Stromal cell of bone marrow (primary cell): Measurements from ENCODE around the gene RHBDD1.

Experiments
- DNase-seq: peaks from one replicate; pipeline ENCODE4 v3.0.0-alpha.2; 2012; ENCODE audit warnings: low read depth

Gene RHBDD1, protein sequence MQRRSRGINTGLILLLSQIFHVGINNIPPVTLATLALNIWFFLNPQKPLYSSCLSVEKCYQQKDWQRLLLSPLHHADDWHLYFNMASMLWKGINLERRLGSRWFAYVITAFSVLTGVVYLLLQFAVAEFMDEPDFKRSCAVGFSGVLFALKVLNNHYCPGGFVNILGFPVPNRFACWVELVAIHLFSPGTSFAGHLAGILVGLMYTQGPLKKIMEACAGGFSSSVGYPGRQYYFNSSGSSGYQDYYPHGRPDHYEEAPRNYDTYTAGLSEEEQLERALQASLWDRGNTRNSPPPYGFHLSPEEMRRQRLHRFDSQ

GRCh38 chr2:226835796-226836547, at the start of gene RHBDD1:
Gene RHBDD1, plus strand, starts transcription at chr2:226836054. Its CDS starts 28,640 bp downstream, at chr2:226864694.
- peak; percentile 88 for DNase-seq

GRCh38 chr2:226788064-226788463, 47.8 kb upstream of the RHBDD1 start:
- no peak for DNase-seq

DNA sequence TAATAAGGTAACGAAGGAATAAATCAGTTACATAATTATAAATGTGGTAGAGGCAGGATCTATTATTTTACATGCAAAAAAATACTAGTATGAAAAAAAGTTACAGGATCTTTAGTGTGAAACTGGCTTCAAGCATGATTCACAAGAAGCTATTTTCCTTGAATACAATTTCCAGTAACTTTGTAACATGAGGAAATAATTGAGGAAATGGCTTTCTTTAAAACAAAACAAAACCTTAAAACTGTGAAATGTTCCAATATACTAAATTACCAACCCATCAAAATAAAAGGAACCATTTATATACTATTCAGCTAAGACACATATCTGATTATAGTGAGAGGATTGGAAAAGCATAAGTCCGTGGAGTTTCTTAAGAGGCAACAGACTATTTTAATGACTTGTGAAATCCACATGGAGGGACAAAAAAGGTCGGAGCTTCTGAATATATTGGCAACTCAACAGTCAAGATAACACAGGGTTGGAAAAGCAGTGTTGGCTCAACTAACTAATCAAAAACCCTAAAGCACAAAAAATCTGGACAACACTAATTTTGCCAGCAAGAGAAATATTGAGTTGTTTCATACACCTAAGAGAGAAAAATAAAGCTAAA, 46.9 kb upstream of the RHBDD1 start:
- no peak for DNase-seq

DNA sequence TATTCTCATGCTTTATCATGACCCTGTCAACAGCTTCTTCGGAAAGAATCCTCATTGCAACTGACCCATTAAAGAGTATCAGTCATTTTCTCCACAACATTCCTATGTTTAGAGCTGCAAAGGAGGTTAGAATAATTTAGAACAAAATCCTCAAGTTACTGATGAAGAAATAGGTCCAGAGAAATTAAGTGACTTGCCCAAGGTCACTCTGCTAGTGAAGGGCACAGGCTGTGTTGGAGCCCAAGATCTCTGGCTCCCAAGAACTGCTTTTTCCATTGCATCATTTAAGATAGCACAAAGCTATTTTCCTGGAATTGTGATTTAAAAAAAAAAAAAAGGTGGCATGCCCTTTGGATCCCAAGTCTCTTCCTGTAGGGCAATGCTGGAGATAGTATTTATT, 45.8 kb upstream of the RHBDD1 start:
- no peak for DNase-seq

GRCh38 chr2:226790431-226790830, 45.4 kb upstream of the RHBDD1 start:
- no peak for DNase-seq

DNA sequence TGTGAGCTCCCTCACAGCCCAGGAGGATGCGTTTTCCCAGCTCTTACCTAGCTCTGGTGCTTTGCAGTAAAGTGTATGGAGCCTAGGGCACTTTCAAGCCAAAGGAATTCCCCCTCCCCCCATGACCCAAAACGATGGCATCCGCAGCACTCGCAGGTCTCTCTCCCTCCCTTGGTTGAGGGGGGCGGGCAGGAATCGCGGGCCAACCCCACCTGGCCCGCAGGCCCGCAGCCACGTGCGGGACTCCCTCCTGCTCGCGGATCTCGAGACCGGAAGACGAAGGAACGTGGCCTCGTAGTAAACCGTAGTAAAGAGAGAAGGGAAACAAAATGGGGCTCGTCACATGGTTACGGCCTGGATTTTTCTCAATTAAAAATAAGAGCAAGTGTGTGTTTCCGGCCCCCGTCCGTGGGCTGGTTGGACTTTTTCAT, 44.8 kb upstream of the RHBDD1 start:
- peak; percentile 46 for DNase-seq

GRCh38 chr2:226791487-226792081, 44.3 kb upstream of the RHBDD1 start:
- DNase-seq = peak; percentile 72

DNA sequence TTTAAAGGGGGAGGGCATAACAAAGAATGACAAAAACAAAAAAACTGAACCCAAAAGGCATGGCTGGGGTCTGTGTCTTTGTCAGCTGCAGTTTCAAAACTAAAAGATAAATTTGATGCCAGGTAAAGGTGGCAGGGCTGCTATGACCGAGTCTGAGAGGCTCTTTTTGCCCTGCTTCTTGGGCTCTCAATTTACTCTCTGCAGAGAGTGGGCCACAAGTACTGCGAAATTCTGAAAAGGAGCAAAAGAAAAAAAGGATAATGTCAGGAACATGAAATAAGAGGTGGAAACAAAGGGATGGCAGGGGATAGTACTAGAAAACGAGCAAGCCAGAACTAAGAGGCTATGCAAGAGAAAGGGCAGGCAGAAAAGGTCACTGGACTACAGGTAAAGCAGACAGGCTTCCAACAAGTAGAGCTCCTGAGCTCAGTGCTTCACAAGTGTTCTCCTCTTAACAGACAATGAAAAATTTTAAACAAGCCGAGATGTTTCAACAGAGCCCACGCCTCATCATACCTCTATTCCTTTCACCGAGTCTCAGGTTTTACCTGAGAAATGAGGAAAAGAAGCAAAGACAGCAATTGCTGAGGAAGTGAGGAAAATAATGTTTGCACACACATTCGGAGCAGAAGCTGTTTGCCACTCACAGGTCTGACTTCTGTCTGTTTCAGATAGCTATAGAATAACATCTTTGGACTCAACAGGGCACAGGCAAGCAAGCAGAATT, 43.5 kb upstream of the RHBDD1 start:
- no peak for DNase-seq

DNA sequence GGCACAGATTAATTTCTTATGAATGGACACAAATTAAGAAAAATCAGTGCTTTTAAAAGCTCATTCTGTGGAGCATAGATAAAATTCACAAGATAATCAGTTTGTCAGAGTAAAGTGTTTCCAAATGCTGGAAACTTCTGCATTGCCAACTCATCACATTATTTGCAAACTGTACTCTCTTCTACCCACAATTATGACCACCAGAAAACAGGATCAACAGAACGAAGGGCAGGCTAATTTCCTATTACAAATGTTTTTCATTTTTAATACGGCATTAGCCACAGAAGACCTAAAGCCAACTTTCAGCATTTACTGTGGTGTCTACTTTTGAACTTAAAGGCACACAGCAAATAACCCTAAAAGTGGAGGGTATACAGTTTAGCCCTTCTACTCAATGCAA, 42.2 kb upstream of the RHBDD1 start:
- no peak for DNase-seq

DNA sequence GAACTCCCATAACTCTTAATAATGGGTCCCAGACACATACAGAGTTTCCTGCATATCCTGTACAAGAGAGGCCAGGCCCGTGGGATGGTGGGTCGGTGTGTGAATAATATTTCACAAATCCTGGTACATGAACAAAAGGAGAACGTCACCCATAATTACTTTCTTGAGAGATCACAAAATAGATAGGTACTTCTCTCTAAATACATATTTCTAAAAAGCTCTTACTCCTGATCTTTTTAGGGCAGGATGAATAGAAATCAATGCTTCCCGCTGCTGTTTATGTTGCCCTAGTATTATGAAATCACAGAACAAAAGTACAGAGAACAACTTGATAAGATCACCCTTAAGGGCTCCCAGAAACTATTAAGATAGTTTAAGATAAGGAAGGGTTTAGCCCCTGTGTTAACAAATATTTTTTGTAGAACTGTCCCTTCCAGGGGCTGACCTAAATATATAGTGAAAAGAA, 41.6 kb upstream of the RHBDD1 start:
- DNase-seq = no peak

- DNase-seq = peak; percentile 54
Measured at GRCh38 chr2:226794751-226795171, 41.1 kb upstream of the RHBDD1 start.

- DNase-seq = no peak
Measured at GRCh38 chr2:226795281-226796011, 40.4 kb upstream of the RHBDD1 start.

- no peak for DNase-seq
Measured at GRCh38 chr2:226796012-226796839, 39.6 kb upstream of the RHBDD1 start.

GRCh38 chr2:226796840-226797288, 39.0 kb upstream of the RHBDD1 start:
- DNase-seq = no peak

DNA sequence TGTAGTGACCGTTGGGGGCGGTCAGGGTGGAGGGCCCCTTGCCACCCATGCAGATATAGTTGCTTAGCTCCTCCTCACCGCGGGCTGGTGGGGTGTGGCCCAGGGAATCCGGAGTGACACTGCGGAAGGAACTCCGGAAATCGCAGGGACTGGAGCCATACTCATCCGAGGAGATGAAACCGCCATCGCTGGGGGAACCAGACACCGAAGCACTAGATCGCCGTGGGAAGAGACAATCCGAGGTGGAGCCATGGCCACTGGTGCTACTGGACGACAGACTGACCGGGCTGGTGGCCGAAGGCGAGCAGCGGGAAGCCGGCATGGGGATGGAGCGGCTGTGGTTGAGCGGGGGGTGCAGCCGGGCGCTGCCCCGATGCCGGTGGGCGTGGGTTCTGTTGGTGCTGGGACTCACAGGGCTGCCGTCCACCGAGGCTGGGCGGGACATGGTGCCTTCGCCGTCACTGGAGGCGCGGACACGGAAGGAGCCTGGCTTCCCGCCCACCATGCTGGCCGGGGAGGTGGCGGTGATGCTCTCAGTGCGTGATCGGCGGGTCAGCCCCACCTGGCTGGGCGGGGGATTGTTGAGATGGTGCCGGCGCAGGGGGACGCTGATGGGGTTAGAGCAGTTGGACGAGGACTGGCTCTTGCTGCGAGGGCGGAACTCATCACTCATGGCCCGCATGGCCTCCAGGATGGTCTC, 38.4 kb upstream of the RHBDD1 start:
- DNase-seq = no peak

- DNase-seq = no peak
Measured at GRCh38 chr2:226797989-226798421, 37.8 kb upstream of the RHBDD1 start.

DNA sequence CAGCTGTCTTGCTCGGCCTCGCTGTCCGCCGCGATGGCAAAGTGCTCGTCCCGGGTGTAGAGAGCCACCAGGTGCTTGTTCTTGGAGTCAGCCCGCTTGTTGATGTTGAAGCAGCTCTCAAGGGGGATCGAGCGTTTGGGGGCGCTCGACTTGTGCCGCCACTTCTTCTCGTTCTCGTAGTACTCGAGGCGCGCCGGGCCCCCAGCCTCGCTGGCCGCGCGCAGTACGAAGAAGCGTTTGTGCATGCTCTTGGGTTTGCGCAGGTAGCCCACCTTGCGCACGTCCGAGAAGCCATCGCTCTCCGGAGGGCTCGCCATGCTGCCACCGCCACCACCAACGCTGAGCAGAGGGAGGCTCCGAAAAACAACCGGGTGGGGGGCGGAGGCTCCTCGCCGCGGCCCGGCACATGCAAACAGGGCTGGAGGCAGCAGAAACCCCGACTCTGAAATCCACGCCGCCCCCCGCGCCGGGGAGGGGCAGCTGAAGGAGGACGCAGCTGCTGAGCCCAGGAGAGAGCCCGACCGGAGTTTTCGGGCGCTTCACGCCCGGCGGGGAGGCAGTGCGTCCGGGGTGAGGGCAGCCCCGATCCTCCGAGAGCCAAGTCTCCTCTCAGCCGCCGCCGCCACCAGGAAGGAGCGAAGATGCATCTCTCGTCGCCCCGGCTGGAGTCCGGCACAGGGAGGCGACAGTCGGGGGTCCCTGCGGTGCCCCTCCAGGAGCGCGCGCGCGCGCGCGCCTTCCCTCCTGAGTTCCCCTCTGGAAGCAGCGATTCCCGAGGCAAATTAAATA, 37.2 kb upstream of the RHBDD1 start:
- DNase-seq = no peak

- peak; percentile 66 for DNase-seq
Measured at GRCh38 chr2:226799211-226799975, 36.5 kb upstream of the RHBDD1 start, which contains the start of gene IRS1. Gene IRS1, minus strand, starts transcription at chr2:226799820. Its CDS starts 1,082 bp downstream, at chr2:226798738.
